Measurements from ENCODE around the gene PCNT. TPM values are rescaled to one million over a fixed set of nuclear protein-coding genes. Genes with fewer than 3 reads are reported as not detected.
A peak's percentile ranks its signal among the peaks of the same experiment; 100 is the strongest.

PCNT gene
- total RNA-seq, 1 experiment from 2014 or later, result 41.0 TPM

- TF ChIP-seq E2F4 (CRISPR knock-in tag; IDR thresholded peaks at IDR 0.05; ENCODE audit: borderline replicate concordance, low read depth), result peak; percentile 97
- TF ChIP-seq SP1 (CRISPR knock-in tag; conservative IDR thresholded peaks at IDR 0.05), result peak; percentile 98
- no peak for TF ChIP-seq ZNF671 (CRISPR knock-in tag; IDR thresholded peaks at IDR 0.05)
- no peak for TF ChIP-seq FOXP4 (CRISPR knock-in tag; IDR thresholded peaks at IDR 0.05)
- TF ChIP-seq E2F1 (CRISPR knock-in tag; IDR thresholded peaks at IDR 0.05), result peak; percentile 86
- no peak for TF ChIP-seq TEAD4 (CRISPR knock-in tag; IDR thresholded peaks at IDR 0.05)
- no peak for TF ChIP-seq PREB (CRISPR knock-in tag; IDR thresholded peaks at IDR 0.05; ENCODE audit: borderline replicate concordance)
- TF ChIP-seq SOX15 (CRISPR knock-in tag; IDR thresholded peaks at IDR 0.05), result no peak
- TF ChIP-seq ELF4 (CRISPR knock-in tag; IDR thresholded peaks at IDR 0.05; ENCODE audit: low read depth), result no peak; the same call in 1 of the 2 replicates
- 0 out of 2 replicates have a peak, but pooled peaks have one; percentile 18 for TF ChIP-seq TP53 (CRISPR knock-in tag; IDR thresholded peaks at IDR 0.05)
- no peak for TF ChIP-seq CBFB (CRISPR knock-in tag; IDR thresholded peaks at IDR 0.05; ENCODE audit: low read depth)
- no peak for TF ChIP-seq IRF1 (CRISPR knock-in tag; IDR thresholded peaks at IDR 0.05)
- TF ChIP-seq STAT6 (CRISPR knock-in tag; conservative IDR thresholded peaks at IDR 0.05; ENCODE audit: low read depth), result no peak
- TF ChIP-seq ATF2 (CRISPR knock-in tag; IDR thresholded peaks at IDR 0.05; ENCODE audit: borderline replicate concordance, low read depth), result no peak
- TF ChIP-seq ZNF425 (CRISPR knock-in tag; conservative IDR thresholded peaks at IDR 0.05), result no peak
- TF ChIP-seq ZNF138 (CRISPR knock-in tag; conservative IDR thresholded peaks at IDR 0.05), result no peak
- TF ChIP-seq ZNF121 (CRISPR knock-in tag; IDR thresholded peaks at IDR 0.05), result no peak
- 0 out of 2 replicates have a peak, but pooled peaks have one; percentile 15 for TF ChIP-seq SMAD3 (CRISPR knock-in tag; IDR thresholded peaks at IDR 0.05; ENCODE audit: borderline replicate concordance)
- TF ChIP-seq GTF2I (CRISPR knock-in tag; conservative IDR thresholded peaks at IDR 0.05), result no peak
- no peak for TF ChIP-seq CDX4 (CRISPR knock-in tag; IDR thresholded peaks at IDR 0.05; ENCODE audit: borderline replicate concordance)
- TF ChIP-seq NR3C1 (CRISPR knock-in tag; conservative IDR thresholded peaks at IDR 0.05; ENCODE audit: low read depth), result no peak
These were observed at the start of gene PCNT, which contains the start of gene C21orf58 (continued) for GRCh38 chr21:46323710-46324389.
